Measurements from ENCODE around the gene KRTAP2-2. TPM values are rescaled to one million over a fixed set of nuclear protein-coding genes. Genes with fewer than 3 reads are reported as not detected.

The KRTAP2-2 gene
- total and polyA plus RNA-seq, 2 donors (not counting 1 experiment from before 2014, with no cell fraction given), result not detected

DNA sequence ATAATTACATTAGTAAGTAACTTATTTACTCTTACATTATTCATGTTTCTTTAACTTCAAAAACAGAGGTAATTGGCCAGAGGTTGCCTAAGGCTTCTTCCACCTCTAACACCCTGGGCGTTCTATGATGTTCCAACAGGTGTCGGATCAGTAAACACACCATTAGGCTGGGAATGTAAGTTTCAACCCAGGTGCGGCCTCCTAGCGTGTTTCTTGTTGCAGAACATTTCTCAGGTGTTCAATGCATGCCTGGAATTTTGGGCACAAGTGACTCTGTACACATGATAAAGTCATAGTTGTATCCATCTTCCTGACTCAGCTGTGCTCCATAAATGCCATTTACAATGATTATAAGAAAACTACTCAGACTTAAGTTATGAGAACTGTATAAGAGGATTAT lies 1.0 kb downstream of the KRTAP2-2 start:
- DNase-seq (ENCODE audit: low read depth in 2 of 2), result no peak
- no peaks in the 10 kb centered on the region for H3K9me3 ChIP-seq (ENCODE audit: control insufficient read depth, insufficient read depth, low read depth, low read length)
- no peaks in the 10 kb centered on the region for H3K79me2 ChIP-seq (ENCODE audit: control insufficient read depth, insufficient read depth, low read length)
- H3K27ac ChIP-seq (ENCODE audit: insufficient read depth, low read length), result no peak overlapping the region
- no peak for TF ChIP-seq CTCF (conservative IDR thresholded peaks at IDR 0.05 in 1 of 2, IDR thresholded peaks at IDR 0.05 in 1 of 2; ENCODE audit: low read depth in 1 of 2, low read length in 2 of 2)
- no peak for TF ChIP-seq EZH2 (IDR thresholded peaks at IDR 0.05; ENCODE audit: low read length, missing control alignments)
- no peaks in the 10 kb centered on the region for H3K36me3 ChIP-seq (ENCODE audit: control insufficient read depth, insufficient read depth, low read length)
- no peak overlapping the region for H3K9ac ChIP-seq (ENCODE audit: insufficient read depth, low read length)
- no peak overlapping the region for H3K4me2 ChIP-seq (ENCODE audit: extremely low read depth, insufficient read depth, low read length)
- H3K4me3 ChIP-seq (replicated peaks in 1 of 4; ENCODE audit: control extremely low read depth in 1 of 4, insufficient read depth in 1 of 4, low read depth in 3 of 4, low read length in 4 of 4), result no peak overlapping the region
- H3K4me1 ChIP-seq (ENCODE audit: control insufficient read depth, extremely low read depth, insufficient read depth, low read length), result peaks cover 8% of the 10 kb centered on the region
- no peaks in the 10 kb centered on the region for H3K27me3 ChIP-seq (ENCODE audit: control insufficient read depth, insufficient read depth, low read length)
- no peaks in the 10 kb centered on the region for H4K20me1 ChIP-seq (ENCODE audit: control insufficient read depth, extremely low read depth, insufficient read depth, low read length)
- no peak overlapping the region for H2AFZ ChIP-seq (ENCODE audit: low read length)

DNA sequence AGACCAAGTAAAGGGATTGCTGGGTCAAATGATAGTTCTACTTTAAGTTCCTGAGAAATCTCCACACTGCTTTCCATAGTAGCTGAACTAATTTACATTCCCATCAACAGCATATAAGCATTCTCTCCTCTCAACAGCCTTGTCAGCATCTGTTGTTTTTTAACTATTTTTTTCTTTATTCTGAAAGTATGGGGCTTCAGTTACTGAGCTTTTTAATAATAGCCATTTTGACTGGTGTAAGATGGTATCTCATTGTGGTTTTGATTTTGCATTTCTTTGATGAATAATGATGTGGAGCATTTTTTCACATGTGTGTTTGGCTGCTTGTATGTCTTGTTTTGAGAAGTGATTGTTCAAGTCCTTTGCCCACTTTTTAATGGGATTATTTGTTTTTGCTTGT lies 2.5 kb downstream of the KRTAP2-2 start:
- TF ChIP-seq CTCF (conservative IDR thresholded peaks at IDR 0.05 in 1 of 2, IDR thresholded peaks at IDR 0.05 in 1 of 2; ENCODE audit: low read depth in 1 of 2, low read length in 2 of 2), result no peak
- TF ChIP-seq EZH2 (IDR thresholded peaks at IDR 0.05; ENCODE audit: low read length, missing control alignments), result no peak
- Histone ChIP-seq H3K27ac (ENCODE audit: insufficient read depth, low read length) (no peak overlapping the region), H2AFZ (ENCODE audit: low read length) (no peak overlapping the region), H3K9me3 (ENCODE audit: control insufficient read depth, insufficient read depth, low read depth, low read length) (no peaks in the 10 kb centered on the region), H3K27me3 (ENCODE audit: control insufficient read depth, insufficient read depth, low read length) (no peaks in the 10 kb centered on the region), H3K4me1 (ENCODE audit: control insufficient read depth, extremely low read depth, insufficient read depth, low read length) (peaks cover 2% of the 10 kb centered on the region), H4K20me1 (ENCODE audit: control insufficient read depth, extremely low read depth, insufficient read depth, low read length) (no peaks in the 10 kb centered on the region), H3K36me3 (ENCODE audit: control insufficient read depth, insufficient read depth, low read length) (no peaks in the 10 kb centered on the region), H3K4me2 (ENCODE audit: extremely low read depth, insufficient read depth, low read length) (no peak overlapping the region), H3K4me3 (replicated peaks in 1 of 4; ENCODE audit: control extremely low read depth in 1 of 4, insufficient read depth in 1 of 4, low read depth in 3 of 4, low read length in 4 of 4) (no peak overlapping the region), H3K9ac (ENCODE audit: insufficient read depth, low read length) (no peak overlapping the region), H3K79me2 (ENCODE audit: control insufficient read depth, insufficient read depth, low read length) (no peaks in the 10 kb centered on the region)
- DNase-seq (ENCODE audit: low read depth in 2 of 2), result peak in 1 of 2 donors; percentile 79

DNA sequence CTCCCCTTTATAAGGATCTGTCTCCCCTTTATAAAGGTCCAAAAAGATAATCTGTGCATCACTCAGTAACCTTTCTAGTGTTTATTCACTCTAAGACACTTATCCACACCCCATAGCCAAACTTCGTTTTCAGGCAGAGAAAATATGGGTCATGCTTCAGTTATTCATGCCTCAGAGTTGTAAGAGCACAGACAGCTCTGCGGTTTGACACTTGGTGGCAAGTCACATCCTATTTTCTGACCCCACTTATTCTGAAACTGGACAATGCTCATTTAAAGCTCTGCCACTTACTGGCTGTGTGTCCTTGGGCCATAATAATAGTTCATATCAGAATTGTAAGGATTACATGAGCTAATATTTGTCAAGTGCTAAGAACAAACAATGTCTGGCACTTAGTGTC lies 5.9 kb downstream of the KRTAP2-2 start:
- no peaks in the 10 kb centered on the region for H3K9me3 ChIP-seq (ENCODE audit: control insufficient read depth, insufficient read depth, low read depth, low read length)
- peak in 1 of 2 donors; percentile 90 for DNase-seq (ENCODE audit: low read depth in 2 of 2)
- H3K79me2 ChIP-seq (ENCODE audit: control insufficient read depth, insufficient read depth, low read length), result no peaks in the 10 kb centered on the region
- H3K4me2 ChIP-seq (ENCODE audit: extremely low read depth, insufficient read depth, low read length), result no peak overlapping the region
- no peak overlapping the region for H2AFZ ChIP-seq (ENCODE audit: low read length)
- no peak for TF ChIP-seq EZH2 (IDR thresholded peaks at IDR 0.05; ENCODE audit: low read length, missing control alignments)
- TF ChIP-seq CTCF (conservative IDR thresholded peaks at IDR 0.05 in 1 of 2, IDR thresholded peaks at IDR 0.05 in 1 of 2; ENCODE audit: low read depth in 1 of 2, low read length in 2 of 2), result no peak
- no peaks in the 10 kb centered on the region for H3K27me3 ChIP-seq (ENCODE audit: control insufficient read depth, insufficient read depth, low read length)
- no peaks in the 10 kb centered on the region for H4K20me1 ChIP-seq (ENCODE audit: control insufficient read depth, extremely low read depth, insufficient read depth, low read length)
- H3K36me3 ChIP-seq (ENCODE audit: control insufficient read depth, insufficient read depth, low read length), result no peaks in the 10 kb centered on the region
- H3K27ac ChIP-seq (ENCODE audit: insufficient read depth, low read length), result no peak overlapping the region
- peaks cover 2% of the 10 kb centered on the region for H3K4me1 ChIP-seq (ENCODE audit: control insufficient read depth, extremely low read depth, insufficient read depth, low read length)
- H3K4me3 ChIP-seq (replicated peaks in 1 of 4; ENCODE audit: control extremely low read depth in 1 of 4, insufficient read depth in 1 of 4, low read depth in 3 of 4, low read length in 4 of 4), result no peak overlapping the region
- no peak overlapping the region for H3K9ac ChIP-seq (ENCODE audit: insufficient read depth, low read length)
